Suppressor macrophage treated with lipopolysaccharide for 4 hours (primary cell): Measurements from ENCODE around the gene CDKN1A.
"Not testable (repeated sequence)": the region's sequence is repeated elsewhere in the genome, so short reads cannot be mapped to it uniquely, and the experiment has no call there.

Source experiments
- DNase-seq: peaks from one replicate; pipeline ENCODE4 v3.0.0-alpha.2; 2020

Gene CDKN1A

GRCh38 chr6:36699348-36699747 is 20.8 kb downstream of the CDKN1A start:
- no peak for DNase-seq

- no peak for DNase-seq
These were observed 21.7 kb downstream of the CDKN1A start for GRCh38 chr6:36700071-36700812.

GRCh38 chr6:36700831-36701230 is 22.3 kb downstream of the CDKN1A start:
- peak; percentile 64 for DNase-seq

GRCh38 chr6:36701401-36701991 is 23.0 kb downstream of the CDKN1A start:
- no peak for DNase-seq

GRCh38 chr6:36702656-36703055 is 24.1 kb downstream of the CDKN1A start:
- DNase-seq: no peak

GRCh38 chr6:36703081-36703606 is 24.6 kb downstream of the CDKN1A start:
- no peak for DNase-seq

GRCh38 chr6:36703982-36704381 is 25.5 kb downstream of the CDKN1A start:
- no peak for DNase-seq

- not testable (repeated sequence) for DNase-seq
These were observed 26.6 kb downstream of the CDKN1A start for GRCh38 chr6:36704961-36705577.

- no peak for DNase-seq
These were observed 27.8 kb downstream of the CDKN1A start for GRCh38 chr6:36706339-36706738.

- no peak for DNase-seq
These were observed 34.3 kb downstream of the CDKN1A start for GRCh38 chr6:36712816-36713215.

- DNase-seq: no peak
These were observed 35.3 kb downstream of the CDKN1A start for GRCh38 chr6:36713846-36714245.

- no peak for DNase-seq
These were observed 36.0 kb downstream of the CDKN1A start for GRCh38 chr6:36714511-36714910.

- DNase-seq: no peak
These were observed 37.0 kb downstream of the CDKN1A start for GRCh38 chr6:36715469-36715868.

- no peak for DNase-seq
These were observed 38.1 kb downstream of the CDKN1A start for GRCh38 chr6:36716476-36717093.

- DNase-seq: no peak
These were observed 38.8 kb downstream of the CDKN1A start for GRCh38 chr6:36717231-36717825.

- no peak for DNase-seq
These were observed 39.5 kb downstream of the CDKN1A start for GRCh38 chr6:36717871-36718540.

GRCh38 chr6:36718560-36718959 is 40.0 kb downstream of the CDKN1A start:
- DNase-seq: no peak

- no peak for DNase-seq
These were observed 40.6 kb downstream of the CDKN1A start for GRCh38 chr6:36719126-36719525.

GRCh38 chr6:36720251-36721141 is 42.0 kb downstream of the CDKN1A start:
- DNase-seq: no peak

- no peak for DNase-seq
These were observed 43.0 kb downstream of the CDKN1A start for GRCh38 chr6:36721369-36722140.

GRCh38 chr6:36722365-36722764 is 43.9 kb downstream of the CDKN1A start:
- no peak for DNase-seq
